GM18499 (cell line): Measurements from ENCODE around the gene CHST9.
"Not testable (repeated sequence)": the region's sequence is repeated elsewhere in the genome, so short reads cannot be mapped to it uniquely, and the experiment has no call there.

ENCODE experiments used
- ATAC-seq: cut with Tn5 transposase; IDR thresholded peaks from one replicate; pipeline ENCODE4 v1.9.1; 2021; ENCODE audit warnings: moderate number of reproducible peaks; ENCODE audit not compliant: insufficient read depth, unreplicated experiment

The CHST9 gene

GRCh38 chr18:26948703-26949102, 236.4 kb downstream of the CHST9 start:
- ATAC-seq = no peak

GRCh38 chr18:26943906-26944305, 241.2 kb downstream of the CHST9 start:
- no peak for ATAC-seq

DNA sequence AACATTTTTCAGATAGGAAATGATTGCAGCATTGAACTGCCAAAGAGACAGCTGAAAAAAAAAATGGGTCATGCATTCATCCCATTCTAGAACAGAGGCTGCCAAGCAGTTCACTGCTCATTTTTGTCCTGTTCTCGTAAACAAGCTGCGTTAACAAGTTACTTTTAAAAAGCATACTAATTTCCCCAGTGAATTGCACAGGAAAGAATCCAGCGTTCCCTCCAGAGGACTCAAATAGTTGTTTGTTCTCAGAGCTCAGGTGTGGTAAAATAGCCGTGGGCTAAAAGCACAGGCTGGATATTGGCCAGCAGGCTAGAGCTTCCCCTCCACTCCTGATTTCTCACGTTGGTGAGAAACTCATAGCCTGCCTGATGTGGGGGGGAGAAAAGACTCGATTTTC, 243.5 kb downstream of the CHST9 start:
- no peak for ATAC-seq

DNA sequence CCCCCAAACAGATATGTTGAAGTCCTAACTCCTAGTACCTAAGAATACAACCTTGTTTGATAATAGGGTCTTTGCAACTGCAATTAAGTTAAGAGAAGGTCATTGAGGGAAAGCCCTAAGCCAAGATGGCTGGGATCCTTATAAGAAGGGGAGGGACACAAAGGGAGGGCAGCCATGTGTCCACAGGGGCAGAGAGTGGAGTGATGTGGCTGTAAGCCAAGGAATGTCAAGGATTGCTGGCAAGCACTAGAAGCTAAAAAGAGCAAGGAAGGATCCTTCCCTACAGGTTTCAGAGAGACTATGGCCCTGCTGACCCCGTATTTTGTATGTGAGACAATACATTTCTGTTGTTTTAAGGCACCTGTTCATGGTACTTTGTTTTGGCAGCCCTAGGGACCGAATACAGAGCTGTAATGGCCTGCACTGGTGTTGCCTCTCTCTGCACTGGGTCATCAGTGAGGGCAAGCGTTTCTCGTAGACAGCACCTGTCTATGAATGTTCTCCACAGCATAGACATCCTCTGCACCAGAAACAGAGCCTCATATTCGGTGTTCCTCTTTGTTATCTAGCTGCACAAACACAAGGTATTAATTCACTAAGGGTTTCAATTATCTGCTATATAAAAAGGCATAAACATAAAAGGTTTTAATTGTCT, 244.2 kb downstream of the CHST9 start:
- no peak for ATAC-seq

- no peak for ATAC-seq
These were observed 253.4 kb downstream of the CHST9 start for GRCh38 chr18:26931659-26932058.

DNA sequence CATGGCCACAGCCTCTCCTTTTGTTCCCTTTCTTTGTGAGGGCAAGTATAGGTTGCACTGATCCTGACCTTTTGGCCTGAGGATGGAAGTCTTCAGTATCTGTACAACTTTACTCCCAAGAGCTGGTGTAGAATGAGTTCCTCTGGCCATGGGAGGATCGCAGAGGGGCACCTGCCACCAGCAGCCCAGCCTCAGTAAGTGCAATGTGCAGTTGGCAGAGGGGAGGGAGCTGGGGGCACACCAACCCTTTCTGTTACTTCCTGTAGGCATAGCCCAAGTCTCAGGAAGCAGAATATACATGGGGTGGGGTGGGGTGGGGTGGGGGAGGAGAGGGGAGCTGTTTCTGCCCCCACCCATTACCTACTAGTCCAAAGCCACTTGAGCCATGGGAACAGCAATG, 254.5 kb downstream of the CHST9 start:
- ATAC-seq = no peak

DNA sequence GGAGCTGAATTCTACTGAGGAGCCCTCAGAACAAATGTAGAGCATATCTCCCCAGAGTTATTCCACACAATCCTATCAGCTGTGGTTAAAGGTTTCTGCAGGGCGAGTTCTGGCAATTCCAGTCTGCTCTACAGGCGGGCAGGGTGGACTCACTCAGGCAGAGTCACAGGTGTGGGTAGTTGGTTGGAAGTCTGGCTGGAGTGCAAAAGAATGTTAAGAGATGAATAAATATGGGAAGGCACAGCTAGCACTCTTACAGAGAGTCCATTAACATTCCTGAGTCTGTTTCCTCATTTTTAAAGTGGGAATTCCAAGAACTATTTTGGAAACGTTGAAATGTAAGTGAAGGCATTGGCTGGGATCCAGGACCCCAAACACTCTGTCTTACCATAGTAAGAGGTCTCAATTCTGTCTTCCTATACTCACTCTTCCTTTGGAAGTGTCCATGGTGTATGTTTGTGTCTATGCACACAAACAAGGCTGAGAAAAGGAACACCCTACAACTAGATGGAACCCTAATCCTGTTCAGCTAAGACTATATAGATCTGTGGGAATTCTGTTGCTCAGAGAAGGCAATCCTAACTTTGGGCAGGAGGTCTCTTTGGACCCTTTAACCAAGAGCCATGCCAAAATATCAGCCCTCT, 256.3 kb downstream of the CHST9 start:
- no peak for ATAC-seq

DNA sequence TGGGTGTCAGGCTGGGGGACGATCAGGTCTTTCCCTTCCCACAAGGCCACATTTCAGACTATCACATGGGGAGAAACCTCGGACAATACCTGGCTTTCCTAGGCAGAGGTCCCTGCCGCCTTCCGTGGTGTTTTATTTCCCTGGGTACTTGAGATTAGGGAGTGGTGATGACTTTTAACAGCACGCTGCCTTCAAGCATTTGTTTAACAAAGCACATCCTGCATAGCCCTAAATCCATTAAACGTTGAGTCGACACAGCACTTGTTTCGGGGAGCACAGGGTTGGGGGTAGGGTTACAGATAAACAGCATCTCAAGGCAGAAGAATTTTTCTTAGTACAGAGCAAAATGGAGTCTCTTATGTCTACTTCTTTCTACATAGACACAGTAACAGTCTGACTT, 257.3 kb downstream of the CHST9 start:
- not testable (repeated sequence) for ATAC-seq

DNA sequence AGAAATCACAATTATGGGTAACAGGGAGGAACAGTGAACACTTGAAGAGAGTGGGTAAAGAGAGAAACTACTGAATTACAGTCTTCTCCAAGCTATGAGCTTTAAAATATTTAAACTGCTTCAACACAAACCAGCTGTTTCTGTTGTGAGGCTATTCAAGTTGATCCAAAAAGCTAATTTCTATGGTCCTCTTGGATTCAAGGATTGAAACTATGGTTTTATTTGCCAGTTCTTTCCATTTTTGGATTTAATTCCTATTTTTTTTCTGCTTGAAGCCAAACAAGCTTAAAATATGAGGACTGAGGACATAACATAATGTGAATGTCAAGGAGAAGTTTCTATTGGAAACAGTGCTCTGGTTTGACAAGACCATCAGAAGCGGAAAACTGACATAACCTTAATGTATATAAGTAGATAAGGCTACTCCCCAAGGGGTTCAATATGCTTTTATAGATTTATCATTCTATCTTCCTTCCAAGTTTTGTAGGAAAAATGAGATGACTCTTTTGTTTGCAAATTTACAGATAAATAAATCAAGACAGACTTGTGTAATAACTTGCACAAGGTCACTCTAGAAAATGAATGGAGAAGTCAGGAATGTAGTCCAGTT, 258.9 kb downstream of the CHST9 start:
- no peak for ATAC-seq

DNA sequence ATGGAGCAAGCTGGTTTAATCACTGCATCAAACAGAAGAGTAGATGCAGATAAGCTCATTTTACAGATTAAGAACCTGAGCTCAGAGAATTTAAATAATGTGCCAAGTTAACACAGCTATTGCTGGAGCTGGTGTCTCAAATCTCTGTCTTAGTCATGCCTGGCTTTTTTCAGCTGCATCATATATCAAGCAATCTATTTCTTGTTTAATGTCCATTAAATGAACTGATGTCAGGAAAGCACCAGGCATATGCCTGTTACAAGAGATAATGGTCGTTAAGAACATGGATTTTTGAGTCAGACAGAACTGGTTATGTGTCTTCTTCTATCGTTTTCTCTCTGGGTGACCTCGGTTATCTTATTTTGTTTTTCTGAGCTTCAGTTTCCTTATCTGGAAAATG, 259.8 kb downstream of the CHST9 start:
- ATAC-seq = no peak

DNA sequence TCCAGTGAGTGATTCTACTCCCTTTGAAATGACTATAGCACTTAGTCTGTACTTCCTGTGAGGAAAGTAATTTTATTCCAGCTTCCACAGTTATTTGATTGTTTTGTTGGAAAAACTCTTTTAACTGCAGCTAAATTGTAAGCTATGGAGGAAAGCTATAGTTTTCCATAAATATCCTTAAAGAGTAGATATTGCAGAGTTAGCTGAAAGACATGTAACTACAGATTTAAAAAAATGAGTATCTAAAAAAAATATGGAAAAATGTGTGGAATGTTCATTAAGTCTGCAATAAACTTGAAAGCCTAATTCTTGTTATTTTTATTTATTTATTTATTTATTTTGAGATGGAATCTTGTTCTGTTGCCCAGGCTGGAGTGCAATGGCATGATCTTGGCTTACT, 262.8 kb downstream of the CHST9 start:
- no peak for ATAC-seq

DNA sequence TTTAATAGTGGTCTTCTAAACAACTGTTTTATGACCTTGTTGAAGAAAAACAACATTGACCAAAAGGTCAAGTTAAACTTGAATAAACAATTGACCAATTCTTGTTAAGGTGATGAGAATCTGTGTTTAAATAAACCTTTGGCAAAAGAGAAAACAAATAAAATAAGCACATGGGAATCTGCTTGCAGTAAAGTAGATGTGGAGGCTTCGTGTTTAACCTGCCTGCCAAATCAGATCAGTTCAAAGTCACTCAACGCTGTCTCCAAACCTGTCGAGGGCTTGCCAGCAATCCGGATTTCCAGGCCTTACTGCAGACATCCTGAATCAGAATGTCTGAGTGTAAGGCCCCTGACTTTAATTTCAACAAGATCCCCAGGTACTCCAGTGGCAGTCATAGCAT, 264.5 kb downstream of the CHST9 start:
- no peak for ATAC-seq

- no peak for ATAC-seq
These were observed 265.5 kb downstream of the CHST9 start for GRCh38 chr18:26919627-26920026.

DNA sequence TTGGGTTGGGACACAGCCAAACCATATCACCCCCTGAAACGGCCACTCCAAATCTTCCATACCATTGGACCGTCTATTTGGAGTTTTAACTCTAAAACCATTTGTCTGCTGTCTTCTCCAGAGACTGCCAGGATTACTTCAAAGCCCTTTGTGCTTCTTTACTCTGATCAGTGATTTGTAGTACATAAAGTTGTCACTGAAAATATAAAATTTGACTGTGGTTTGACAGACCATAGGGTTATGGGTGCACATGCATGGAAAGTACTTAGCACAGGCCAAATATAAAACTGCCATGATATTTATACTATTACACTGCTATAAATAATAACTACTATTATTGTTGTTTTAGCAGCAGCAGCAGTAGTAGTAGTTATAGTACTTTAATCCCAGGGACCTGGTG, 265.9 kb downstream of the CHST9 start:
- no peak for ATAC-seq

- ATAC-seq = no peak
These were observed 273.3 kb downstream of the CHST9 start for GRCh38 chr18:26911840-26912239.

DNA sequence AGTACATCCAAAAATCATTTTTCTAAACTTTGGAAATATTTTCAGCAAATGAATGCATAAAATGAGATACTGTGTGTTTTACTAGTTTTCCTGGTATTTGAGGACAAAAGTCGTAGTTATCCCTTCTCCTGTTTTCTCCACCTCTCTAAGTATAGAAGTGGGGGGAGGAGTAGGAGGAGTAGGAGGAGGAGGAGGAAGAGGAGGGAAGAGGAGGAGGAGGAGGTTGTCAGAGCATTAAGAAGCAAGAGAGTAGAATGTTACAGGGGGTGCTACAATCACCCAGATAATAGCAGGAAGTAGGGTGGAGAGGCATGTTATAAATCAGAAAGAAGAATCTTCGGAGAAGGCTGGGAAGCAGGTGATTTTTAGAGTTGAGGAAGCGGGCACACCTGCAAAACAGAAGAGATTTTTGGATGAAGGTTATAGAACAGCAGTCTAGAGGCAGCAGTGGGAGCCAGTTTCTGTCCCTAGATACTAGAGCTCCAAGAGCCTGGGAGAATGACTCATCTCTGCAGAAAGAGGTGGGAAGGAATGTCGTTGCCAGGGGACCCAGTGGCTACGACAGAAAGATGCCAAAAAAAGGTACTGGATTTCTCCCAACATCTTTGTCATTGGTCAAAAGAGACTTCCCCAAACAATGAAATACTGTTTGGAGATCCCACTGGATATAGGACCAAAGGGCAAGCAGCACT, 275.4 kb downstream of the CHST9 start:
- no peak for ATAC-seq

- no peak for ATAC-seq
These were observed 276.2 kb downstream of the CHST9 start for GRCh38 chr18:26908906-26909305.

GRCh38 chr18:26902291-26902690, 282.8 kb downstream of the CHST9 start:
- ATAC-seq = no peak

DNA sequence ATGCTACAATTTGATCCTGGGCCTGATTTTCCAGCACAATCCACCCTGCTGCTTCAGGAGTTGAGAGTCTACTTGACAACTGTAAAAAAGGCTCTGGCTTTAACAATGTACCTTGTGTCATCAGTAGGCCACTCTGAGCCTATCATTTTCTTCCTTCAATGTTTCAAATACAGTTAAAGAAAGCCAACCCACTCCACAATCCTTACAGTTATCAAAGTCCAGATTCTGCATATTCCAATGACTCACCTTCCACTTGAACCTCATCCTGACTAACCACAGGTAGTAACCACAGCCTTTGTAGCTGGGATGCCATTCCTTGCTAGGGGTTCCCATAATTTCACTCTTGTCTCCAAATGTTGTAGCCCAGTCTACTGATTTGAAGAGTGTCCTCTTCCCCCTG, 284.1 kb downstream of the CHST9 start:
- ATAC-seq = no peak

DNA sequence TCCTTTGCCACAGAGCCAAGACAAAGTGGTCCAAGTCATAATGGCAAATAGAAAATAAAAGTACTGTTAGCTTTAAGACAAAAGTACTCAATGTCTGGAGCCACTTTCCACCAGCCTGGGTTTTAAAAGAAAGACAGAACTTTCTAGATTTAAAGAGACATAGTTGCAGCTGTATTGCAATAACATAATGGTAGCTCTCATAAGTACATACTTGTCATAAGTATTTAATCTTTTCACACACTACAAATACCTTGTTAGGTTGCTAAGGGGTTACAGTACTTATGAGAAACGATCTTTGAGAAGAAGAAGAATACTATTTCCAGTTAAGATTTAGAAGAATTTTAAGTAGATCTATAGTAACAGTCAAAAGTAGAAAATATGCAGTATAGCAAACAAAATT, 290.7 kb downstream of the CHST9 start:
- ATAC-seq = no peak

GRCh38 chr18:26893996-26894395, 291.1 kb downstream of the CHST9 start:
- no peak for ATAC-seq
